GM18498 (cell line): ENCODE results near the gene PIP4K2B.

ENCODE experiments used
- ATAC-seq: cut with Tn5 transposase; IDR thresholded peaks from one replicate; pipeline ENCODE4 v1.9.1; 2021; ENCODE audit warnings: mild to moderate bottlenecking, moderate library complexity; ENCODE audit not compliant: unreplicated experiment

The PIP4K2B gene

GRCh38 chr17:38746004-38746848, 53.1 kb downstream of the PIP4K2B start:
- no peak for ATAC-seq

GRCh38 chr17:38745545-38745944, 53.8 kb downstream of the PIP4K2B start:
- no peak for ATAC-seq

GRCh38 chr17:38743556-38744171, 55.7 kb downstream of the PIP4K2B start:
- ATAC-seq: no peak

- ATAC-seq: no peak
Measured at GRCh38 chr17:38742411-38743308, 56.7 kb downstream of the PIP4K2B start.

- ATAC-seq: no peak
Measured at GRCh38 chr17:38741921-38742410, 57.4 kb downstream of the PIP4K2B start.

GRCh38 chr17:38741461-38741860, 57.9 kb downstream of the PIP4K2B start:
- no peak for ATAC-seq

- no peak for ATAC-seq
Measured at GRCh38 chr17:38740806-38741205, 58.5 kb downstream of the PIP4K2B start.

- ATAC-seq: no peak
Measured at GRCh38 chr17:38740044-38740443, 59.3 kb downstream of the PIP4K2B start.

GRCh38 chr17:38739305-38739704, 60.1 kb downstream of the PIP4K2B start:
- no peak for ATAC-seq

GRCh38 chr17:38738686-38739085, 60.7 kb downstream of the PIP4K2B start:
- ATAC-seq: no peak

- no peak for ATAC-seq
Measured at GRCh38 chr17:38738007-38738662, 61.2 kb downstream of the PIP4K2B start.

- ATAC-seq: no peak
Measured at GRCh38 chr17:38735161-38735997, 64.0 kb downstream of the PIP4K2B start.

GRCh38 chr17:38733982-38734973, 65.1 kb downstream of the PIP4K2B start:
- no peak for ATAC-seq

GRCh38 chr17:38733282-38733981, 65.9 kb downstream of the PIP4K2B start:
- ATAC-seq: no peak

- ATAC-seq: no peak
Measured at GRCh38 chr17:38732376-38733281, 66.7 kb downstream of the PIP4K2B start.

- ATAC-seq: no peak
Measured at GRCh38 chr17:38731526-38732294, 67.6 kb downstream of the PIP4K2B start.
